COR-L47 (cell line): ENCODE measurements around the gene NAT16.
"Not testable (repeated sequence)": the region's sequence is repeated elsewhere in the genome, so short reads cannot be mapped to it uniquely, and the experiment has no call there.

Experiments used
- DNase-seq: peaks from one replicate; lab custom pipeline; 2025; lab: John Stamatoyannopoulos, UW

Gene NAT16

GRCh38 chr7:101201695-101202602, 21.9 kb upstream of the NAT16 start:
- DNase-seq: no peak

GRCh38 chr7:101200862-101201599, 20.9 kb upstream of the NAT16 start, which contains the start of gene MOGAT3:
TSS of gene MOGAT3 (minus strand) at chr7:101201036. CDS start at chr7:101200854, 182 bp downstream.
- DNase-seq: no peak

GRCh38 chr7:101200504-101200861, 20.4 kb upstream of the NAT16 start:
- DNase-seq: no peak

- DNase-seq: not testable (repeated sequence)
Measured at GRCh38 chr7:101199522-101199921, 19.4 kb upstream of the NAT16 start.

- DNase-seq: no peak
Measured at GRCh38 chr7:101198476-101198875, 18.4 kb upstream of the NAT16 start.

GRCh38 chr7:101197991-101198390, 17.9 kb upstream of the NAT16 start:
- DNase-seq: no peak

- DNase-seq: no peak
Measured at GRCh38 chr7:101195884-101196283, 15.8 kb upstream of the NAT16 start.

- DNase-seq: no peak
Measured at GRCh38 chr7:101189109-101189508, 9.0 kb upstream of the NAT16 start.

- DNase-seq: no peak
Measured at GRCh38 chr7:101186844-101187428, 6.8 kb upstream of the NAT16 start.

- no peak for DNase-seq
Measured at GRCh38 chr7:101186194-101186593, 6.1 kb upstream of the NAT16 start.

- DNase-seq: no peak
Measured at GRCh38 chr7:101185258-101185839, 5.3 kb upstream of the NAT16 start.

- DNase-seq: no peak
Measured at GRCh38 chr7:101179713-101180112, 380 bp downstream of the NAT16 start.

GRCh38 chr7:101179117-101179516, 976 bp downstream of the NAT16 start:
- DNase-seq: no peak

- DNase-seq: no peak
Measured at GRCh38 chr7:101177644-101178043, 2.4 kb downstream of the NAT16 start.

- no peak for DNase-seq
Measured at GRCh38 chr7:101175664-101176063, 4.4 kb downstream of the NAT16 start.

GRCh38 chr7:101174322-101174854, 5.7 kb downstream of the NAT16 start:
- DNase-seq: no peak

- DNase-seq: no peak
Measured at GRCh38 chr7:101173752-101174244, 6.3 kb downstream of the NAT16 start.

GRCh38 chr7:101172854-101173751, 7.0 kb downstream of the NAT16 start:
- DNase-seq: peak; percentile 85

GRCh38 chr7:101172005-101172853, 7.9 kb downstream of the NAT16 start:
- peak; percentile 88 for DNase-seq

GRCh38 chr7:101171442-101171837, 8.7 kb downstream of the NAT16 start:
- DNase-seq: no peak
